Measurements from ENCODE around the gene CRB2.

- TF ChIP-seq GATA2 (IDR thresholded peaks at IDR 0.05; ENCODE audit: low read depth, low read length): no peak
- no peak for TF ChIP-seq GATA3 (IDR thresholded peaks at IDR 0.05; ENCODE audit: low read depth, low read length)
Observed at GRCh38 chr9:123361086-123361730, 5.2 kb downstream of the CRB2 start.
